Loucy (cell line): Measurements from ENCODE around the gene RAB11FIP3.

Experiments
- H2AFZ ChIP-seq: fragments of 200-600 bp; sonication (generic); 2 replicates; pipeline ENCODE4 v1.6.0; 2016; ENCODE audit warnings: antibody characterized with exemption, mild to moderate bottlenecking, low read length, moderate library complexity
- H3F3A ChIP-seq: fragments of 200-600 bp; 2 replicates; pipeline ENCODE4 v1.6.0; 2016; ENCODE audit warnings: antibody characterized with exemption, low read depth, mild to moderate bottlenecking
- H3K27me3 ChIP-seq: fragments of 200-600 bp; sonication (generic); 2 replicates; pipeline ENCODE4 v1.6.1; 2014; ENCODE audit warnings: low read length, mild to moderate bottlenecking; ENCODE audit not compliant: insufficient read depth, poor library complexity, severe bottlenecking
- H3K36me3 ChIP-seq: fragments of 200-600 bp; sonication (generic); 2 replicates; pipeline ENCODE4 v1.6.1; 2016; ENCODE audit warnings: low read length; ENCODE audit not compliant: insufficient read depth
- H3K4me1 ChIP-seq: fragments of 200-600 bp; sonication (generic); 2 replicates; pipeline ENCODE4 v1.5.1; 2014; ENCODE audit warnings: low read length, mild to moderate bottlenecking; ENCODE audit not compliant: insufficient read depth, poor library complexity, severe bottlenecking
- H3K4me2 ChIP-seq: fragments of 200-600 bp; sonication (generic); 2 replicates; pipeline ENCODE4 v1.6.0; 2014; ENCODE audit warnings: antibody characterized with exemption, low read length, low read depth, mild to moderate bottlenecking; ENCODE audit not compliant: poor library complexity, severe bottlenecking
- H3K4me3 ChIP-seq: fragments of 200-600 bp; sonication (generic); 2 replicates; pipeline ENCODE4 v1.5.1; 2014; ENCODE audit warnings: low read length, mild to moderate bottlenecking, mixed read lengths; ENCODE audit not compliant: poor library complexity, severe bottlenecking
- H3K79me2 ChIP-seq: fragments of 200-600 bp; sonication (generic); 2 replicates; pipeline ENCODE4 v1.6.1; 2014; ENCODE audit warnings: low read length; ENCODE audit not compliant: insufficient read depth
- H3K9ac ChIP-seq: fragments of 200-600 bp; sonication (generic); 2 replicates; pipeline ENCODE4 v1.6.0; 2014; ENCODE audit warnings: mild to moderate bottlenecking, low read depth, low read length, moderate library complexity; ENCODE audit not compliant: poor library complexity, severe bottlenecking
- H3K9me2 ChIP-seq: fragments of 200-600 bp; sonication (generic); replicated peaks from 2 replicates; pipeline ENCODE4 v1.6.1; 2016; ENCODE audit warnings: low read depth, low read length, mixed read lengths
- H3K9me3 ChIP-seq: fragments of 200-600 bp; sonication (generic); 2 replicates; pipeline ENCODE4 v1.6.1; 2014; ENCODE audit warnings: mild to moderate bottlenecking, antibody characterized with exemption, low read length, low read depth; ENCODE audit not compliant: insufficient read depth
- H4K20me1 ChIP-seq: fragments of 200-600 bp; sonication (generic); 2 replicates; pipeline ENCODE4 v1.6.0; 2014; ENCODE audit warnings: antibody characterized with exemption, low read length, mild to moderate bottlenecking; ENCODE audit not compliant: insufficient read depth, poor library complexity, severe bottlenecking
- CTCF ChIP-seq: fragments of 200-600 bp; sonication (generic); conservative IDR thresholded peaks from 2 replicates; pipeline ENCODE4 v1.5.1; 2014; ENCODE audit warnings: mild to moderate bottlenecking, antibody characterized with exemption, low read length
- EZH2phosphoT487 ChIP-seq: fragments of 200-600 bp; IDR thresholded peaks from 2 replicates; pipeline ENCODE4 v1.6.1; 2018; ENCODE audit warnings: antibody characterized with exemption, mild to moderate bottlenecking, moderate library complexity, borderline replicate concordance

Gene RAB11FIP3

GRCh38 chr16:471353-472198, 46.1 kb downstream of the RAB11FIP3 start:
- Histone ChIP-seq H3K27me3 (no peaks in the 10 kb centered on the region), H3F3A (no peaks in the 10 kb centered on the region), H3K9me3 (no peaks in the 10 kb centered on the region), H3K4me3 (no peak overlapping the region), H3K4me2 (no peak overlapping the region), H3K36me3 (no peaks in the 10 kb centered on the region; the same call in 1 of the 2 replicates), H3K9me2 (no peaks in the 10 kb centered on the region), H4K20me1 (no peaks in the 10 kb centered on the region), H2AFZ (no peak overlapping the region), H3K9ac (no peak overlapping the region), H3K4me1 (no peaks in the 10 kb centered on the region), H3K79me2 (no peaks in the 10 kb centered on the region)
- TF ChIP-seq CTCF (no peak), EZH2phosphoT487 (no peak)

- no peaks in the 10 kb centered on the region; the same call in 1 of the 2 replicates for H3K36me3 ChIP-seq
- no peak overlapping the region for H3K4me2 ChIP-seq
- H3K79me2 ChIP-seq: no peaks in the 10 kb centered on the region
- H4K20me1 ChIP-seq: no peaks in the 10 kb centered on the region
- no peaks in the 10 kb centered on the region for H3K9me3 ChIP-seq
- TF ChIP-seq CTCF: no peak
- TF ChIP-seq EZH2phosphoT487: no peak
- no peaks in the 10 kb centered on the region for H3K9me2 ChIP-seq
- no peaks in the 10 kb centered on the region for H3K4me1 ChIP-seq
- H2AFZ ChIP-seq: no peak overlapping the region
- H3K27me3 ChIP-seq: no peaks in the 10 kb centered on the region
- H3F3A ChIP-seq: no peaks in the 10 kb centered on the region
- H3K9ac ChIP-seq: no peak overlapping the region
- no peak overlapping the region for H3K4me3 ChIP-seq
These were observed 46.7 kb downstream of the RAB11FIP3 start for GRCh38 chr16:472199-472504.

GRCh38 chr16:473046-474043, 47.9 kb downstream of the RAB11FIP3 start:
- Histone ChIP-seq H3K4me1 (no peaks in the 10 kb centered on the region), H3K4me3 (no peak overlapping the region), H3K4me2 (no peak overlapping the region), H3K27me3 (no peaks in the 10 kb centered on the region), H3K36me3 (no peaks in the 10 kb centered on the region; the same call in 1 of the 2 replicates), H3K9me3 (no peaks in the 10 kb centered on the region), H4K20me1 (no peaks in the 10 kb centered on the region), H2AFZ (no peak overlapping the region), H3K9me2 (no peaks in the 10 kb centered on the region), H3K9ac (no peak overlapping the region), H3F3A (no peaks in the 10 kb centered on the region), H3K79me2 (no peaks in the 10 kb centered on the region)
- TF ChIP-seq EZH2phosphoT487 (no peak), CTCF (no peak)
